Hepatic stellate cell (primary cell): ENCODE measurements around the gene PGA5.

Experiments used
- DNase-seq: peaks from one replicate; pipeline ENCODE4 v3.0.0; 2011; ENCODE audit warnings: low spot score

The PGA5 gene

GRCh38 chr11:61267437-61267841 is 26.5 kb downstream of the PGA5 start:
- no peak for DNase-seq

- DNase-seq: no peak
Measured at GRCh38 chr11:61268588-61269250, 27.7 kb downstream of the PGA5 start.

GRCh38 chr11:61270354-61271076 is 29.5 kb downstream of the PGA5 start:
- peak; percentile 52 for DNase-seq

- no peak for DNase-seq
Measured at GRCh38 chr11:61272731-61273130, 31.8 kb downstream of the PGA5 start.

- no peak for DNase-seq
Measured at GRCh38 chr11:61273178-61274078, 32.5 kb downstream of the PGA5 start.

GRCh38 chr11:61274084-61274483 is 33.1 kb downstream of the PGA5 start:
- DNase-seq: no peak

- DNase-seq: no peak
Measured at GRCh38 chr11:61275191-61275590, 34.2 kb downstream of the PGA5 start.

- no peak for DNase-seq
Measured at GRCh38 chr11:61277186-61278000, 36.4 kb downstream of the PGA5 start.

GRCh38 chr11:61278001-61278470 is 37.1 kb downstream of the PGA5 start:
- DNase-seq: no peak

- no peak for DNase-seq
Measured at GRCh38 chr11:61279934-61280659, 39.1 kb downstream of the PGA5 start.

GRCh38 chr11:61280883-61281580 is 40.1 kb downstream of the PGA5 start:
- DNase-seq: no peak

GRCh38 chr11:61281581-61282250 is 40.7 kb downstream of the PGA5 start:
- DNase-seq: peak; percentile 84

- no peak for DNase-seq
Measured at GRCh38 chr11:61283613-61284012, 42.6 kb downstream of the PGA5 start.

- DNase-seq: no peak
Measured at GRCh38 chr11:61287338-61287977, 46.5 kb downstream of the PGA5 start.

GRCh38 chr11:61290905-61291690 is 50.1 kb downstream of the PGA5 start:
- no peak for DNase-seq

- DNase-seq: no peak
Measured at GRCh38 chr11:61292356-61292755, 51.4 kb downstream of the PGA5 start.

- DNase-seq: peak; percentile 76
Measured at GRCh38 chr11:61293867-61294716, 53.1 kb downstream of the PGA5 start.
